HepG2 (cell line): ENCODE measurements around the gene USE1. TPM values are rescaled to one million over a fixed set of nuclear protein-coding genes. Genes with fewer than 3 reads are reported as not detected.

Experiments used
- AGO2 ChIP-seq: fragments of 200-400 bp; formaldehyde crosslinking; optimal IDR thresholded peaks from 2 replicates; pipeline ENCODE3; 2017; ENCODE audit warnings: mild to moderate bottlenecking, low read depth, low read length, moderate library complexity
- BHLHE40 ChIP-seq: IDR thresholded peaks from 2 replicates; pipeline ENCODE4 v1.6.1; 2011; ENCODE audit warnings: low read length, improper control_type of control experiment
- CEBPG ChIP-seq: IDR thresholded peaks from 2 replicates; pipeline ENCODE4 v1.6.1; 2016
- DMAP1 ChIP-seq: IDR thresholded peaks from 2 replicates; pipeline ENCODE4 v1.6.1; 2016
- ETV6 ChIP-seq: sonication (generic); formaldehyde crosslinking; conservative IDR thresholded peaks from 2 replicates; pipeline ENCODE4 v1.4.0; 2020; ENCODE audit warnings: missing genetic modification reagents
- HES4 ChIP-seq: sonication (generic); formaldehyde crosslinking; IDR thresholded peaks from 2 replicates; pipeline ENCODE4 v1.9.0; 2021; ENCODE audit warnings: mild to moderate bottlenecking, missing genetic modification reagents, borderline replicate concordance
- HIVEP1 ChIP-seq: sonication (generic); formaldehyde crosslinking; IDR thresholded peaks from 2 replicates; pipeline ENCODE4 v1.4.0; 2020; ENCODE audit warnings: mild to moderate bottlenecking, missing genetic modification reagents
- JDP2 ChIP-seq: sonication (generic); formaldehyde crosslinking; IDR thresholded peaks from 2 replicates; pipeline ENCODE4 v1.8.1; 2022; ENCODE audit warnings: missing genetic modification reagents, borderline replicate concordance
- MED1 ChIP-seq: sonication (generic); formaldehyde crosslinking; IDR thresholded peaks from 2 replicates; pipeline ENCODE4 v1.4.0; 2020; ENCODE audit warnings: missing genetic modification reagents
- MTA1 ChIP-seq: sonication (generic); formaldehyde crosslinking; IDR thresholded peaks from 2 replicates; pipeline ENCODE4 v1.4.0; 2020; ENCODE audit warnings: missing genetic modification reagents, mild to moderate bottlenecking, borderline replicate concordance
- NFKBIZ ChIP-seq: IDR thresholded peaks from 2 replicates; pipeline ENCODE4 v1.6.1; 2018; ENCODE audit warnings: missing genetic modification reagents, missing compliant biosample characterization
- NR2C2 ChIP-seq: sonication (generic); formaldehyde crosslinking; IDR thresholded peaks from 2 replicates; pipeline ENCODE4 v1.4.0; 2020; ENCODE audit warnings: missing genetic modification reagents, mild to moderate bottlenecking, moderate library complexity, borderline replicate concordance
- PAXIP1 ChIP-seq: sonication (generic); formaldehyde crosslinking; conservative IDR thresholded peaks from 2 replicates; pipeline ENCODE4 v1.4.0; 2020; ENCODE audit warnings: mild to moderate bottlenecking, missing genetic modification reagents, moderate library complexity
- PHF8 ChIP-seq: sonication (generic); formaldehyde crosslinking; IDR thresholded peaks from 2 replicates; pipeline ENCODE4 v1.5.0; 2020; ENCODE audit warnings: missing genetic modification reagents
- TOPORS ChIP-seq: sonication (generic); formaldehyde crosslinking; IDR thresholded peaks from 2 replicates; pipeline ENCODE4 v1.8.0; 2023; ENCODE audit warnings: mild to moderate bottlenecking, missing genetic modification reagents
- XRCC5 ChIP-seq: fragments of 200-400 bp; formaldehyde crosslinking; optimal IDR thresholded peaks from 2 replicates; pipeline ENCODE3; 2017; ENCODE audit warnings: mild to moderate bottlenecking, low read length
- ZBTB39 ChIP-seq: sonication (generic); formaldehyde crosslinking; IDR thresholded peaks from 2 replicates; pipeline ENCODE4 v1.5.0; 2020; ENCODE audit warnings: missing genetic modification reagents
- ZC3H4 ChIP-seq: sonication (generic); formaldehyde crosslinking; IDR thresholded peaks from 2 replicates; pipeline ENCODE4 v1.4.0; 2020; ENCODE audit warnings: missing genetic modification reagents, borderline replicate concordance
- ZFY ChIP-seq: sonication (generic); formaldehyde crosslinking; IDR thresholded peaks from 2 replicates; pipeline ENCODE4 v1.4.0; 2020; ENCODE audit warnings: missing genetic modification reagents
- ZMYM4 ChIP-seq: sonication (generic); formaldehyde crosslinking; IDR thresholded peaks from 2 replicates; pipeline ENCODE4 v1.8.1; 2023; ENCODE audit warnings: mild to moderate bottlenecking, missing genetic modification reagents
- ZNF263 ChIP-seq: sonication (generic); formaldehyde crosslinking; IDR thresholded peaks from 2 replicates; pipeline ENCODE4 v1.4.0; 2020; ENCODE audit warnings: missing genetic modification reagents
- ZNF3 ChIP-seq: IDR thresholded peaks from 2 replicates; pipeline ENCODE4 v1.7.0; 2017; ENCODE audit warnings: inconsistent platforms
- ZNF30 ChIP-seq: sonication (generic); formaldehyde crosslinking; IDR thresholded peaks from 2 replicates; pipeline ENCODE4 v1.5.0; 2020; ENCODE audit warnings: mild to moderate bottlenecking, missing genetic modification reagents
- ZNF550 ChIP-seq: sonication (generic); formaldehyde crosslinking; IDR thresholded peaks from 2 replicates; pipeline ENCODE4 v1.4.0; 2020; ENCODE audit warnings: mild to moderate bottlenecking, missing genetic modification reagents, borderline replicate concordance
- ZNF556 ChIP-seq: sonication (generic); formaldehyde crosslinking; IDR thresholded peaks from 2 replicates; pipeline ENCODE4 v1.4.0; 2020; ENCODE audit warnings: mild to moderate bottlenecking, missing genetic modification reagents, borderline replicate concordance
- ZNF713 ChIP-seq: sonication (generic); formaldehyde crosslinking; IDR thresholded peaks from 2 replicates; pipeline ENCODE4 v1.4.0; 2020; ENCODE audit warnings: mild to moderate bottlenecking, missing genetic modification reagents
- ZNF747 ChIP-seq: sonication (generic); formaldehyde crosslinking; IDR thresholded peaks from 2 replicates; pipeline ENCODE4 v1.8.1; 2023; ENCODE audit warnings: missing genetic modification reagents, mild to moderate bottlenecking, borderline replicate concordance
- ZNF781 ChIP-seq: sonication (generic); formaldehyde crosslinking; IDR thresholded peaks from 2 replicates; pipeline ENCODE4 v1.5.1; 2020; ENCODE audit warnings: borderline replicate concordance, mild to moderate bottlenecking, missing genetic modification reagents; ENCODE audit errors: not compliant biosample characterization
- ZZZ3 ChIP-seq: sonication (generic); formaldehyde crosslinking; IDR thresholded peaks from 2 replicates; pipeline ENCODE4 v1.4.0; 2020; ENCODE audit warnings: missing genetic modification reagents, mild to moderate bottlenecking, borderline replicate concordance
- polyA plus RNA-seq, 8 experiments: library from polyadenylated mRNA; depleted of rRNA in 3 of 8; stranded (reverse) in 7 of 8; unstranded in 1 of 8; fragments of >200 nt; fragmentation: Illumina TruSeq in 4 of 8; extraction: Trizol in 4 of 8; gene quantifications; 2 replicates each; pipeline versions ENCODE4 v1.2.1 to v1.2.3, GENCODE V29; 2011 to 2016; ENCODE audit warnings: low read depth in 4 of 8, missing spikeins in 1 of 8, mixed read lengths in 1 of 8; ENCODE audit not compliant: insufficient read depth in 1 of 8
- total RNA-seq, 5 experiments: library from RNA; depleted of rRNA; stranded (reverse); fragments of >200 nt; fragmentation: Illumina TruSeq; extraction: Trizol; gene quantifications; 2 replicates each; pipeline ENCODE4 v1.2.3, GENCODE V29; 2016; ENCODE audit warnings: low read depth in 1 of 5

USE1 gene
- total and polyA plus RNA-seq, 2 of the 13 experiments (the other 11 are each of a cell fraction or from before 2014, with no cell fraction given): 9.9 to 17.6 TPM

GRCh38 chr19:17220207-17220758, 5.1 kb downstream of the USE1 start (continued):
- TF ChIP-seq PAXIP1 (0 out of 2 replicates have a peak, but pooled peaks have one; percentile 27), ZNF3 (CRISPR knock-in tag) (peak; percentile 99), JDP2 (CRISPR knock-in tag) (no peak), NFKBIZ (CRISPR knock-in tag) (no peak), ETV6 (CRISPR knock-in tag) (no peak), ZNF713 (CRISPR knock-in tag) (no peak), HIVEP1 (CRISPR knock-in tag) (no peak), CEBPG (no peak), ZFY (CRISPR knock-in tag) (peak; percentile 22; the same call in 1 of the 2 replicates), TOPORS (CRISPR knock-in tag) (no peak), NR2C2 (CRISPR knock-in tag) (peak; percentile 45; the same call in 1 of the 2 replicates), PHF8 (CRISPR knock-in tag) (no peak), ZNF781 (CRISPR knock-in tag) (no peak), ZMYM4 (no peak), ZC3H4 (CRISPR knock-in tag) (no peak), ZZZ3 (no peak), ZBTB39 (no peak), AGO2 (peak; percentile 53), ZNF550 (no peak), DMAP1 (CRISPR knock-in tag) (0 out of 2 replicates have a peak, but pooled peaks have one; percentile 24), HES4 (CRISPR knock-in tag) (no peak), BHLHE40 (no peak), ZNF30 (no peak), ZNF747 (no peak), XRCC5 (no peak), MTA1 (CRISPR knock-in tag) (peak; percentile 74; the same call in 1 of the 2 replicates), ZNF263 (CRISPR knock-in tag) (peak; percentile 79), MED1 (CRISPR knock-in tag) (no peak), ZNF556 (no peak)
